Esophagus squamous epithelium (tissue), 4 donors: Measurements from ENCODE around the gene METAP2.

Experiments
- POLR2A ChIP-seq, 4 donors: fragments of 450-650 bp; IDR thresholded peaks; one replicate each; pipeline ENCODE4 v1.6.1; 2017; ENCODE audit warnings: antibody characterized with exemption in 4 of 4, mild to moderate bottlenecking in 4 of 4, moderate library complexity in 3 of 4
- TF ChIP-seq, protein P1 (sequence below), 6 experiments: fragments of 450-650 bp in 4 of 6; fragments of 200-600 bp in 2 of 6; sonication (generic) in 2 of 6; IDR thresholded peaks; one replicate each; pipeline ENCODE4 v1.5.1; 2016 to 2019; ENCODE audit warnings: antibody characterized with exemption in 6 of 6, mild to moderate bottlenecking in 4 of 6, moderate library complexity in 4 of 6

DNA sequence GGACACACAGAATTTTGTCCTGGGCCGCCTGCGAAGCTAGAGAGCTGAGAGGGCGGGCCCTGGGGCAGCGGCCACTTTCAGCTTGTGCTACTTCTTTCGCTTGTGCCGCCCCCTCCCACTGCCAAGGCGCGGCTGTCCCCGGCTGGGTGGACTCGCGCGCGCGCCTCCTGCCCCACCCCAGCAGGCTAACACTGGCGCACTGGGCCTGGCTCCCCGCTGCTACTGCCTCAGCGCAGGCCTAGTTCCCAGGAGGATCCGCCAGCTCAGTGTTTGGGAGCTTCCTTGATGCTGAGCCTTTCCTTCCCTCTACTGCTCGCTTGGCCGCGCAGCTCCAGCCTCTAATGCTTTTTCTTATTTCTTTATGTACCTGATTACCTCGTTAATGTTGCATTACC is 27.4 kb upstream of the METAP2 start:
- TF ChIP-seq, protein P1, sequence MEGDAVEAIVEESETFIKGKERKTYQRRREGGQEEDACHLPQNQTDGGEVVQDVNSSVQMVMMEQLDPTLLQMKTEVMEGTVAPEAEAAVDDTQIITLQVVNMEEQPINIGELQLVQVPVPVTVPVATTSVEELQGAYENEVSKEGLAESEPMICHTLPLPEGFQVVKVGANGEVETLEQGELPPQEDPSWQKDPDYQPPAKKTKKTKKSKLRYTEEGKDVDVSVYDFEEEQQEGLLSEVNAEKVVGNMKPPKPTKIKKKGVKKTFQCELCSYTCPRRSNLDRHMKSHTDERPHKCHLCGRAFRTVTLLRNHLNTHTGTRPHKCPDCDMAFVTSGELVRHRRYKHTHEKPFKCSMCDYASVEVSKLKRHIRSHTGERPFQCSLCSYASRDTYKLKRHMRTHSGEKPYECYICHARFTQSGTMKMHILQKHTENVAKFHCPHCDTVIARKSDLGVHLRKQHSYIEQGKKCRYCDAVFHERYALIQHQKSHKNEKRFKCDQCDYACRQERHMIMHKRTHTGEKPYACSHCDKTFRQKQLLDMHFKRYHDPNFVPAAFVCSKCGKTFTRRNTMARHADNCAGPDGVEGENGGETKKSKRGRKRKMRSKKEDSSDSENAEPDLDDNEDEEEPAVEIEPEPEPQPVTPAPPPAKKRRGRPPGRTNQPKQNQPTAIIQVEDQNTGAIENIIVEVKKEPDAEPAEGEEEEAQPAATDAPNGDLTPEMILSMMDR (IDR thresholded peaks at IDR 0.05), result no peak
- no peak for TF ChIP-seq POLR2A (IDR thresholded peaks at IDR 0.05)
